ENCODE measurements around the gene STRADB.

STRADB gene

DNA sequence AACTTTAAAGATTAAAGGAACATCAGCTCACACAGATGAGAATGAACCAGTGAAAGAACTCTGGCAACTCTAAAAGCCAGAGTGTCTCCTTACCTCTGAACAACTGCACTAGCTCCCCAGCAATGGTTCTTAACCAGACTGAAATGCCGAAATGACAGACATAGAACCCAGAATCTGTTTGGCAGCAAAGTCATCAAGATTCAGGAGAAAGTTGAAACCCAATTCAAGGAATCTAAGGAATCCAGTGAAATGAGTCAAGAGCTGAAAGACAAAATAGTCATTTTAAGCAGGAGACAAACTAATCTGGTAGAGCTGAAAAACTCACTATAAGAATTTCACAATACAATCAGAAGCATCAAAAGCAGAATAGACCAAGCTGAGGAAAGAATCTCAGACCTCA is 72.0 kb downstream of the STRADB start:
- TF ChIP-seq, protein P1, sequence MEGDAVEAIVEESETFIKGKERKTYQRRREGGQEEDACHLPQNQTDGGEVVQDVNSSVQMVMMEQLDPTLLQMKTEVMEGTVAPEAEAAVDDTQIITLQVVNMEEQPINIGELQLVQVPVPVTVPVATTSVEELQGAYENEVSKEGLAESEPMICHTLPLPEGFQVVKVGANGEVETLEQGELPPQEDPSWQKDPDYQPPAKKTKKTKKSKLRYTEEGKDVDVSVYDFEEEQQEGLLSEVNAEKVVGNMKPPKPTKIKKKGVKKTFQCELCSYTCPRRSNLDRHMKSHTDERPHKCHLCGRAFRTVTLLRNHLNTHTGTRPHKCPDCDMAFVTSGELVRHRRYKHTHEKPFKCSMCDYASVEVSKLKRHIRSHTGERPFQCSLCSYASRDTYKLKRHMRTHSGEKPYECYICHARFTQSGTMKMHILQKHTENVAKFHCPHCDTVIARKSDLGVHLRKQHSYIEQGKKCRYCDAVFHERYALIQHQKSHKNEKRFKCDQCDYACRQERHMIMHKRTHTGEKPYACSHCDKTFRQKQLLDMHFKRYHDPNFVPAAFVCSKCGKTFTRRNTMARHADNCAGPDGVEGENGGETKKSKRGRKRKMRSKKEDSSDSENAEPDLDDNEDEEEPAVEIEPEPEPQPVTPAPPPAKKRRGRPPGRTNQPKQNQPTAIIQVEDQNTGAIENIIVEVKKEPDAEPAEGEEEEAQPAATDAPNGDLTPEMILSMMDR (conservative IDR thresholded peaks at IDR 0.05) = no peak
- no peak overlapping the region for H3K27ac ChIP-seq
